Endothelial cell of umbilical vein (primary cell): Measurements from ENCODE around the gene WDR37. TPM values are rescaled to one million over a fixed set of nuclear protein-coding genes. Genes with fewer than 3 reads are reported as not detected.

Experiments
- BruUV-seq: library from RNA; stranded (reverse); fragments of 400-500 nt; replicated peaks from 2 replicates; lab custom pipeline; 2021; lab: Mats Ljungman, UMichigan
- CTCF ChIA-PET: fragments of 300-600, 350-600 bp; sonication (Branson Sonifier 250); formaldehyde crosslinking; loops from one replicate; lab custom pipeline; 2021; ENCODE audit warnings: antibody characterized with exemption, inconsistent platforms; lab: Charles Lee
- POLR2A ChIA-PET: fragments of 300-600, 350-600 bp; sonication (Branson Sonifier 250); formaldehyde crosslinking; loops from one replicate; lab custom pipeline; 2021; ENCODE audit warnings: antibody characterized with exemption, inconsistent platforms; lab: Charles Lee
- DNase-seq: peaks from one replicate; pipeline ENCODE4 v3.0.0-alpha.2; 2011; ENCODE audit warnings: low read depth, low spot score
- FAIRE-seq: peaks from 2 replicates; lab custom pipeline; 2011; peaks lifted over from hg19 to GRCh38; lab: Jason Lieb, UNC
- H2AFZ ChIP-seq: 2 replicates; pipeline ENCODE4 v1.6.0; 2012; ENCODE audit warnings: low read depth, low read length, control low read depth, inconsistent platforms
- H3K27ac ChIP-seq: 2 replicates; pipeline ENCODE4 v1.5.1; 2011; ENCODE audit warnings: low read depth, mild to moderate bottlenecking, control low read depth, low read length, moderate library complexity; ENCODE audit not compliant: insufficient read depth
- H3K27me3 ChIP-seq, 2 experiments: 2 replicates each; pipeline versions ENCODE4 v1.6.0 to v1.6.1; 2011; ENCODE audit warnings: low read length in 2 of 2, mixed read lengths in 1 of 2; ENCODE audit not compliant: control insufficient read depth in 2 of 2, insufficient read depth in 2 of 2
- H3K36me3 ChIP-seq, 2 experiments: 2 replicates in 1 of 2; 3 replicates in 1 of 2; pipeline ENCODE4 v1.5.1; 2011; ENCODE audit warnings: low read length in 2 of 2, mild to moderate bottlenecking in 1 of 2, moderate library complexity in 1 of 2; ENCODE audit not compliant: control insufficient read depth in 2 of 2, insufficient read depth in 2 of 2; ENCODE audit errors: extremely low read depth in 1 of 2
- H3K4me1 ChIP-seq: 3 replicates; pipeline ENCODE4 v1.5.1; 2011; ENCODE audit warnings: mild to moderate bottlenecking, low read length; ENCODE audit not compliant: control insufficient read depth, insufficient read depth; ENCODE audit errors: extremely low read depth
- H3K4me2 ChIP-seq: 2 replicates; pipeline ENCODE4 v1.6.1; 2011; ENCODE audit warnings: low read length, control low read depth, mixed read lengths; ENCODE audit not compliant: insufficient read depth
- H3K4me3 ChIP-seq, 3 experiments: fragments of 200-600 bp in 1 of 3; sonication (generic), shearing (Covaris generic) in 1 of 3; replicated peaks in 1 of 3; 2 replicates each; pipeline ENCODE4 v1.5.1; 2011 to 2016; ENCODE audit warnings: control low read depth in 3 of 3, low read length in 3 of 3, mild to moderate bottlenecking in 2 of 3, inconsistent platforms in 1 of 3, low read depth in 1 of 3, moderate library complexity in 1 of 3; ENCODE audit not compliant: insufficient read depth in 1 of 3
- H3K79me2 ChIP-seq: 2 replicates; pipeline ENCODE4 v1.6.0; 2012; ENCODE audit warnings: low read length, inconsistent platforms; ENCODE audit not compliant: control insufficient read depth, insufficient read depth
- H3K9ac ChIP-seq: replicated peaks from 2 replicates; pipeline ENCODE3; 2011; ENCODE audit warnings: low read length, control low read depth; ENCODE audit not compliant: insufficient read depth; ENCODE audit errors: extremely low read depth
- H3K9me1 ChIP-seq: replicated peaks from 3 replicates; pipeline ENCODE4 v1.6.0; 2011; ENCODE audit warnings: mild to moderate bottlenecking, low read length; ENCODE audit not compliant: control insufficient read depth, insufficient read depth; ENCODE audit errors: extremely low read depth
- H3K9me3 ChIP-seq: replicated peaks from 2 replicates; pipeline ENCODE4 v1.5.1; 2012; ENCODE audit warnings: low read length, inconsistent platforms; ENCODE audit not compliant: control insufficient read depth, insufficient read depth
- H4K20me1 ChIP-seq: replicated peaks from 2 replicates; pipeline ENCODE3; 2011; ENCODE audit warnings: mild to moderate bottlenecking, low read length; ENCODE audit not compliant: control insufficient read depth, insufficient read depth; ENCODE audit errors: extremely low read depth
- CTCF ChIP-seq, 2 donors: IDR thresholded peaks; 1 replicate in 1 of 2; 2 replicates in 1 of 2; pipeline ENCODE4 v1.5.1; 2011; ENCODE audit warnings: low read length in 2 of 2, mild to moderate bottlenecking in 2 of 2, moderate library complexity in 2 of 2, control low read depth in 1 of 2, inconsistent platforms in 1 of 2, low read depth in 1 of 2; ENCODE audit not compliant: insufficient read depth in 1 of 2; ENCODE audit errors: extremely low read depth in 1 of 2
- EZH2 ChIP-seq: IDR thresholded peaks from 2 replicates; pipeline ENCODE4 v1.6.1; 2012; ENCODE audit warnings: borderline replicate concordance, low read depth, mild to moderate bottlenecking, moderate library complexity, low read length, inconsistent platforms; ENCODE audit not compliant: severe bottlenecking
- FOS ChIP-seq: IDR thresholded peaks from 2 replicates; pipeline ENCODE4 v1.6.1; 2011; ENCODE audit warnings: mild to moderate bottlenecking, low read length, moderate library complexity, borderline replicate concordance; ENCODE audit not compliant: insufficient read depth
- GATA2 ChIP-seq: IDR thresholded peaks from 2 replicates; pipeline ENCODE4 v1.7.0; 2011; ENCODE audit warnings: low read depth, mild to moderate bottlenecking, moderate library complexity, mixed read lengths, low read length; ENCODE audit not compliant: insufficient read length, insufficient read depth
- JUN ChIP-seq: IDR thresholded peaks from 2 replicates; pipeline ENCODE4 v1.6.1; 2011; ENCODE audit warnings: borderline replicate concordance, low read depth; ENCODE audit not compliant: insufficient read length, insufficient read depth
- MAX ChIP-seq: IDR thresholded peaks from 2 replicates; pipeline ENCODE4 v1.6.1; 2011; ENCODE audit not compliant: insufficient read depth, insufficient read length
- MYC ChIP-seq: IDR thresholded peaks from one replicate; pipeline ENCODE4 v1.6.1; 2011; ENCODE audit warnings: mild to moderate bottlenecking, low read depth, low read length
- dilution Hi-C: fragments of 300-500 bp; cut with MboI; formaldehyde crosslinking; loops from one replicate; pipeline ENCODE4 v1.15.0; 2019; ENCODE audit warnings: low sequenced_read_pairs; ENCODE audit not compliant: extremely low pct_ligation_motif_present
- intact Hi-C: fragments of 100-400 bp; cut with micrococcal nuclease; formaldehyde crosslinking; loops from one replicate; pipeline ENCODE4 v1.10.0; 2022
- polyA plus RNA-seq, 4 experiments: library from polyadenylated mRNA; depleted of rRNA in 3 of 4; stranded (reverse) in 3 of 4; unstranded in 1 of 4; fragments of >200 nt; gene quantifications; 2 replicates each; pipeline versions ENCODE4 v1.2.1 to v1.2.3, GENCODE V29; 2011 to 2012; ENCODE audit warnings: missing spikeins in 1 of 4
- total RNA-seq: library from RNA; stranded (reverse); gene quantifications from 2 replicates; pipeline ENCODE4 v1.2.3, GENCODE V29; 2021

WDR37 gene
- total and polyA plus RNA-seq, 2 donors (not counting 3 experiments of a cell fraction or from before 2014, with no cell fraction given): 21.7 to 25.5 TPM

GRCh38 chr10:1142596-1142995 is 86.4 kb downstream of the WDR37 start:
- Histone ChIP-seq H3K9me1 (no peaks in the 10 kb centered on the region), H3K27me3 (peaks cover 0 to 8% of the 10 kb centered on the region in 2 experiments), H3K4me1 (no peaks in the 10 kb centered on the region), H3K27ac (no peak overlapping the region), H4K20me1 (no peaks in the 10 kb centered on the region), H2AFZ (no peak overlapping the region), H3K79me2 (no peaks in the 10 kb centered on the region), H3K9me3 (no peaks in the 10 kb centered on the region), H3K36me3 (no peaks in the 10 kb centered on the region), H3K4me3 (no peak overlapping the region), H3K4me2 (no peak overlapping the region), H3K9ac (no peak overlapping the region)
- ChIA-PET POLR2A (no interaction called here), CTCF (no interaction called here)
- TF ChIP-seq GATA2 (no peak), CTCF (IDR thresholded peaks at IDR 0.05; ENCODE audit: extremely low read depth in 1 of 2, insufficient read depth in 1 of 2, low read depth in 1 of 2, low read length in 2 of 2) (peak; percentile 10 to 21)
- no peak for FAIRE-seq
- BruUV-seq: no TSS peak
- dilution Hi-C loops (no loop called here), intact Hi-C loops (no loop called here)
- DNase-seq: no peak

GRCh38 chr10:1147810-1148209 is 91.6 kb downstream of the WDR37 start:
- no peak for FAIRE-seq
- no peaks in the 10 kb centered on the region for H3K9me3 ChIP-seq

More at GRCh38 chr10:1147810-1148209, 91.6 kb downstream of the WDR37 start:
- Histone ChIP-seq H4K20me1 (no peaks in the 10 kb centered on the region), H3K4me3 (no peak overlapping the region), H3K27me3 (no peaks in the 10 kb centered on the region), H3K4me2 (no peak overlapping the region), H3K79me2 (no peaks in the 10 kb centered on the region), H3K9ac (no peak overlapping the region), H2AFZ (no peak overlapping the region), H3K4me1 (no peaks in the 10 kb centered on the region), H3K27ac (no peak overlapping the region), H3K9me1 (no peaks in the 10 kb centered on the region), H3K36me3 (no peaks in the 10 kb centered on the region)
- dilution Hi-C loops (no loop called here), intact Hi-C loops (no loop called here)
- no TSS peak for BruUV-seq
- no peak for DNase-seq
- POLR2A ChIA-PET: no interaction called here
- TF ChIP-seq MYC (no peak), EZH2 (no peak), FOS (no peak), JUN (no peak), MAX (no peak)
- CTCF ChIA-PET: interaction anchor here (0.7 kb wide), 1 partner anchor 36 kb away, joined by 3 read pairs; no protein-coding TSS in a partner anchor
